ENCODE measurements around the gene PPP1R12C. TPM values are rescaled to one million over a fixed set of nuclear protein-coding genes. Genes with fewer than 3 reads are reported as not detected.

The PPP1R12C gene
- 21.8 and 62.7 TPM in 2 replicates for total RNA-seq (ENCODE audit: low replicate concordance)

- H3K9ac ChIP-seq: peak within 1 kb of the TSS; percentile 46
- Mint-ChIP-seq H3K4me3 (peak within 1 kb of the TSS; percentile 98), H3K4me1 (peaks cover 42% of the 10 kb centered on the region), H3K9me3 (no peaks in the 10 kb centered on the region), H3K27ac (peak within 1 kb of the TSS; percentile 98), H3K27me3 (ENCODE audit: insufficient read depth, low read depth) (peaks cover 15% of the 10 kb centered on the region), H3K36me3 (no peaks in the 10 kb centered on the region)
- peak within 1 kb of the TSS; percentile 88 for H2AFZ ChIP-seq (replicated peaks)
- no peaks in the 10 kb centered on the region for H3K9me3 ChIP-seq (ENCODE audit: low read depth)
- peaks cover 19% of the 10 kb centered on the region for H3F3A ChIP-seq (ENCODE audit: low read depth)
- no peak within 1 kb of the TSS for H3K27ac ChIP-seq
- peaks cover 5% of the 10 kb centered on the region for H3K4me1 ChIP-seq
- no peaks in the 10 kb centered on the region for H3K27me3 ChIP-seq
- peak within 1 kb of the TSS; percentile 96 for H3K4me2 ChIP-seq
- H4K20me1 ChIP-seq (ENCODE audit: low read depth): peaks cover 50% of the 10 kb centered on the region
- TF ChIP-seq CTCF (IDR thresholded peaks at IDR 0.05) (no peak), EZH2 (IDR thresholded peaks at IDR 0.05) (no peak), EZH2phosphoT487 (IDR thresholded peaks at IDR 0.05) (no peak)
- no peaks in the 10 kb centered on the region for H3K36me3 ChIP-seq
- peak within 1 kb of the TSS; percentile 80 for H3K4me3 ChIP-seq
- peaks cover 49% of the 10 kb centered on the region for H3K79me2 ChIP-seq (ENCODE audit: low read depth)
- DNase-seq (ENCODE audit: low spot score): no peak
Observed at GRCh38 chr19:55116859-55117662, at the start of gene PPP1R12C. Gene PPP1R12C, minus strand, starts transcription at chr19:55117637. Its CDS starts 94 bp downstream, at chr19:55117543.

GRCh38 chr19:55166530-55167268 is 49.3 kb upstream of the PPP1R12C start, which contains the start of gene DNAAF3:
Gene DNAAF3, minus strand, starts transcription at chr19:55166613. Its CDS starts 200 bp downstream, at chr19:55166413.
- peaks cover 26% of the 10 kb centered on the region for H3K27me3 Mint-ChIP-seq (ENCODE audit: insufficient read depth, low read depth)
- peak within 1 kb of the TSS; percentile 43 for H3K9ac ChIP-seq

More at GRCh38 chr19:55166530-55167268, 49.3 kb upstream of the PPP1R12C start, which contains the start of gene DNAAF3:
- H3K27ac Mint-ChIP-seq: peak within 1 kb of the TSS; percentile 98
- Histone ChIP-seq H3F3A (ENCODE audit: low read depth) (no peaks in the 10 kb centered on the region), H3K36me3 (no peaks in the 10 kb centered on the region), H3K4me1 (peaks cover 4% of the 10 kb centered on the region), H3K27ac (peak within 1 kb of the TSS; percentile 83), H4K20me1 (ENCODE audit: low read depth) (no peaks in the 10 kb centered on the region), H3K79me2 (ENCODE audit: low read depth) (no peaks in the 10 kb centered on the region), H3K4me2 (peak within 1 kb of the TSS; percentile 84), H3K4me3 (peak within 1 kb of the TSS; percentile 63), H3K27me3 (peaks cover 56% of the 10 kb centered on the region), H2AFZ (replicated peaks) (peak within 1 kb of the TSS; percentile 98), H3K9me3 (ENCODE audit: low read depth) (no peaks in the 10 kb centered on the region)
- H3K4me1 Mint-ChIP-seq: peaks cover 16% of the 10 kb centered on the region
- no peaks in the 10 kb centered on the region for H3K9me3 Mint-ChIP-seq
- TF ChIP-seq EZH2phosphoT487 (IDR thresholded peaks at IDR 0.05) (no peak), CTCF (IDR thresholded peaks at IDR 0.05) (no peak)
- H3K4me3 Mint-ChIP-seq: peak within 1 kb of the TSS; percentile 96
- DNase-seq (ENCODE audit: low spot score): peak; percentile 99
- peaks cover 2% of the 10 kb centered on the region for H3K36me3 Mint-ChIP-seq

Measured in neural progenitor cell (in vitro differentiated cells).